K562 (cell line): ENCODE data around the gene URB2. TPM values are rescaled to one million over a fixed set of nuclear protein-coding genes. Genes with fewer than 3 reads are reported as not detected.
A peak's percentile ranks its signal among the peaks of the same experiment; 100 is the strongest.

Source experiments
- ATAC-seq: fragments of 200-7000 bp; cut with Tn5 transposase; 3 replicates; pipeline ENCODE4 v1.9.1; 2020; ENCODE audit warnings: moderate library complexity
- BruUV-seq: library from RNA; stranded (reverse); fragments of 400-500 nt; replicated peaks from 2 replicates; lab custom pipeline; 2021; lab: Mats Ljungman, UMichigan
- CTCF ChIA-PET: fragments of 300-600 bp; formaldehyde crosslinking; extraction: SDS; loops from one replicate; lab custom pipeline; 2021; ENCODE audit warnings: low intra/inter-chr PET ratio; lab: Yijun Ruan, JAX
- POLR2A ChIA-PET: fragments of 300-600, 350-650 bp; sonication (Branson Sonifier 250); formaldehyde crosslinking; extraction: SDS; loops from one replicate; lab custom pipeline; 2021; ENCODE audit warnings: antibody characterized with exemption, inconsistent platforms; lab: Yijun Ruan, JAX
- DNase-seq, 4 experiments: peaks; one replicate each; pipeline versions ENCODE4 v3.0.0 to v3.0.0-alpha.2; 2011 to 2018; ENCODE audit warnings: low spot score in 3 of 4, mixed read lengths in 3 of 4; ENCODE audit errors: extremely low read depth in 1 of 4
- FAIRE-seq: peaks from 2 replicates; lab custom pipeline; 2011; peaks lifted over from hg19 to GRCh38; lab: Jason Lieb, UNC
- H2AFZ ChIP-seq: 2 replicates; pipeline ENCODE4 v1.6.0; 2011; ENCODE audit warnings: low read depth, low read length, control low read depth, inconsistent platforms
- H3K27ac ChIP-seq: fragments of 200-600 bp; 3 replicates; pipeline ENCODE4 v1.8.0; 2011; ENCODE audit warnings: low read depth, mild to moderate bottlenecking, control low read depth, inconsistent platforms, low read length, moderate library complexity, mixed read lengths; ENCODE audit errors: extremely low read depth
- H3K27me3 ChIP-seq, 2 experiments: fragments of 300-600 bp in 1 of 2; 2 replicates in 1 of 2; 3 replicates in 1 of 2; pipeline versions ENCODE4 v1.6.0 to v1.8.0; 2011; ENCODE audit warnings: inconsistent platforms in 2 of 2, low read length in 2 of 2, mild to moderate bottlenecking in 1 of 2, mixed read lengths in 1 of 2, moderate library complexity in 1 of 2; ENCODE audit not compliant: control insufficient read depth in 2 of 2, insufficient read depth in 2 of 2
- H3K36me3 ChIP-seq: fragments of 300-600 bp; 3 replicates; pipeline ENCODE4 v1.8.0; 2011; ENCODE audit warnings: mild to moderate bottlenecking, low read length, inconsistent platforms; ENCODE audit not compliant: control insufficient read depth, insufficient read depth
- H3K4me1 ChIP-seq, 2 experiments: fragments of 200-600 bp in 1 of 2; replicated peaks in 1 of 2; 2 replicates in 1 of 2; 3 replicates in 1 of 2; pipeline versions ENCODE4 v1.5.1 to v1.8.0; 2011; ENCODE audit warnings: inconsistent platforms in 2 of 2, low read length in 2 of 2, mild to moderate bottlenecking in 1 of 2, mixed read lengths in 1 of 2, moderate library complexity in 1 of 2; ENCODE audit not compliant: control insufficient read depth in 2 of 2, insufficient read depth in 2 of 2
- H3K4me2 ChIP-seq: 2 replicates; pipeline ENCODE4 v1.6.1; 2011; ENCODE audit warnings: low read length, control low read depth, inconsistent platforms, mixed read lengths; ENCODE audit not compliant: insufficient read depth
- H3K4me3 ChIP-seq: fragments of 200-600 bp; sonication (generic), shearing (Covaris generic); 2 replicates; pipeline ENCODE4 v1.5.1; 2016; ENCODE audit warnings: control low read depth, inconsistent platforms
- H3K79me2 ChIP-seq: fragments of 200-600 bp; 3 replicates; pipeline ENCODE4 v1.8.0; 2011; ENCODE audit warnings: low read length, inconsistent platforms; ENCODE audit not compliant: control insufficient read depth, insufficient read depth
- H3K9ac ChIP-seq, 2 experiments: 2 replicates each; pipeline versions ENCODE4 v1.6.0 to v1.6.1; 2011; ENCODE audit warnings: low read depth in 2 of 2, low read length in 2 of 2, control low read depth in 1 of 2, inconsistent platforms in 1 of 2, mild to moderate bottlenecking in 1 of 2, mixed read lengths in 1 of 2; ENCODE audit not compliant: insufficient read depth in 1 of 2
- H3K9me1 ChIP-seq: one replicate; pipeline ENCODE4 v1.6.0; 2011; ENCODE audit warnings: inconsistent platforms, mild to moderate bottlenecking, low read length, moderate library complexity; ENCODE audit not compliant: control insufficient read depth, insufficient read depth
- H3K9me3 ChIP-seq: replicated peaks from 2 replicates; pipeline ENCODE4 v1.5.1; 2011; ENCODE audit warnings: low read depth, low read length, inconsistent platforms; ENCODE audit not compliant: control insufficient read depth, insufficient read depth
- H4K20me1 ChIP-seq: replicated peaks from 2 replicates; pipeline ENCODE4 v1.6.1; 2011; ENCODE audit warnings: low read length, inconsistent platforms, mixed read lengths; ENCODE audit not compliant: control insufficient read depth, insufficient read depth
- AFF1 ChIP-seq, 2 experiments: fragments of 450-650 bp; IDR thresholded peaks; 2 replicates each; pipeline ENCODE4 v1.6.1; 2018; ENCODE audit warnings: mild to moderate bottlenecking in 2 of 2, low read depth in 1 of 2; ENCODE audit not compliant: partially characterized antibody in 2 of 2
- FOXJ3 ChIP-seq: sonication (generic); formaldehyde crosslinking; IDR thresholded peaks from 2 replicates; pipeline ENCODE4 v1.4.0; 2020; ENCODE audit warnings: mild to moderate bottlenecking, missing genetic modification reagents
- IRF2 ChIP-seq: sonication (generic); formaldehyde crosslinking; IDR thresholded peaks from 2 replicates; pipeline ENCODE4 v1.8.1; 2022; ENCODE audit warnings: mild to moderate bottlenecking, missing genetic modification reagents
- NFE2L1 ChIP-seq: fragments of 450-650 bp; IDR thresholded peaks from 2 replicates; pipeline ENCODE4 v1.6.1; 2016; ENCODE audit warnings: missing genetic modification characterization, low read depth, mild to moderate bottlenecking, missing compliant biosample characterization, moderate library complexity, borderline replicate concordance
- ZNF354B ChIP-seq: fragments of 250-450 bp; sonication (Bioruptor Pico); IDR thresholded peaks from 2 replicates; pipeline ENCODE4 v1.4.0; 2020
- WGBS: fragments of 100-300 bp; shearing (Covaris generic); methylation state at CpG from one replicate; pipeline ENCODE4 v1.1.6; 2016; ENCODE audit warnings: low coverage, mixed read lengths; ENCODE audit not compliant: insufficient coverage; ENCODE audit errors: missing lambda C conversion rate; 5-methylcytosine and 5-hydroxymethylcytosine counted together
- in situ Hi-C: fragments of 300-500 bp; cut with MboI; formaldehyde crosslinking; loops from 4 replicates; pipeline ENCODE4 v1.15.0; 2018; ENCODE audit warnings: inconsistent platforms, mixed read lengths
- intact Hi-C: fragments of 100-400 bp; cut with micrococcal nuclease; formaldehyde crosslinking; loops from 2 replicates; pipeline ENCODE4 v1.14.2; 2022
- polyA plus RNA-seq, 8 experiments: library from polyadenylated mRNA; depleted of rRNA in 4 of 8; stranded (reverse) in 5 of 8; unstranded in 3 of 8; fragments of >200 nt; fragmentation: Nextera tagmentation in 2 of 8; fragmentation: Illumina TruSeq in 1 of 8; extraction: Ambion mirVana in 2 of 8; extraction: Trizol in 1 of 8; gene quantifications; 2 replicates each; pipeline versions ENCODE4 v1.2.1 to v1.2.3, GENCODE V29; 2011 to 2014; ENCODE audit warnings: inconsistent platforms in 1 of 8, missing spikeins in 1 of 8
- total RNA-seq, 7 experiments: library from RNA; depleted of rRNA in 6 of 7; stranded (reverse); fragments of >200 nt in 6 of 7; fragmentation: Illumina TruSeq in 2 of 7; extraction: Trizol in 2 of 7; gene quantifications; 2 replicates each; pipeline versions ENCODE4 v1.2.1 to v1.2.3, GENCODE V29; 2011 to 2021; ENCODE audit warnings: low replicate concordance in 1 of 7

Gene URB2
- total and polyA plus RNA-seq, 9 of the 15 experiments (the other 6 are each of a cell fraction or from before 2014, with no cell fraction given), result 2.8 to 28.3 (median 19.0) TPM

DNA sequence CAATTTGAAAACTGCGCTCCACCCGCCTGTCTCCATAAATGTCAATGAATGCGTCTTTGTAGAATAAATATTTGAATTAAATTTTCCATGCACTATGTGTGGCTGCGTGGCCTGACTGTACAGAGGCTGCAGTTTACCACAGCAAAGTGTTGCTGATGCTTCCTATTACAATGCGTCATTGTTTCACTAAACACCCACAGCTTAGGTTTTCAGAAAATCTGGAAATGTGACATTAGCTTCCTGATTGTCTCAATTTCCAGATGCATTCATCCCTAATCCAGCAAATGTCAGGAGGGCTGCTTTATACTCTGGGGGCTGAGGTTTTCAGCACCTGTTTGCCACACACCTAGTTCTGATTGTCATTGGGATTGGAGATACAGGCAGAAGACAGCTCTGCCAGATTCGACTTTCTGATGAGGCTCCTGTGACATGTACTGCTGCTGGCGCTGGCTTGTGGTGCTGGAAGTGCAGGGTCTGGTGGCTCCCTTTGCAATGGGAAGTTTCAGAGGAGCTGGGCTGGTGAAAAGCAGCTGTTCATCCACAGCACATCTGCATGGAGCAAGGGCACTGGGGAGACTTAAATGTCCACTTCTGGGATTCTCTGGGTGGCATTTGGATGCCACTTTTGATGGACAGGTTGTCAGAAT lies 40.0 kb downstream of the URB2 start:
- no peak overlapping the region for H3K9ac ChIP-seq
- no peak for FAIRE-seq
- H3K4me3 ChIP-seq, result no peak overlapping the region
- H3K36me3 ChIP-seq, result peaks cover 16% of the 10 kb centered on the region
- CTCF ChIA-PET, result no interaction called here
- H2AFZ ChIP-seq, result no peak overlapping the region
- peaks cover 11% of the 10 kb centered on the region; the same call in 1 of the 2 replicates for H4K20me1 ChIP-seq
- H3K9me3 ChIP-seq, result no peaks in the 10 kb centered on the region
- no peak for TF ChIP-seq FOXJ3 (CRISPR knock-in tag)
- TF ChIP-seq NFE2L1 (tag), result no peak
- TF ChIP-seq AFF1 (IDR thresholded peaks at IDR 0.05; ENCODE audit: low read depth in 1 of 2, partially characterized antibody in 2 of 2), result no peak
- TF ChIP-seq ZNF354B (CRISPR knock-in tag), result no peak
- TF ChIP-seq IRF2 (CRISPR knock-in tag), result no peak
- no peaks in the 10 kb centered on the region for H3K4me1 ChIP-seq
- no peak for ATAC-seq
- POLR2A ChIA-PET, result interaction anchor here (1.9 kb wide), 1 partner anchor 9 kb away, joined by 8 read pairs; no protein-coding TSS in a partner anchor
- H3K27ac ChIP-seq, result no peak overlapping the region
- WGBS, result 83% methylated on average over 7 of the region's 7 CpGs
- H3K27me3 ChIP-seq, result no peaks in the 10 kb centered on the region
- in situ Hi-C loops, result no loop called here
- peak in 1 of 4 experiments; percentile 6 for DNase-seq
- no peaks in the 10 kb centered on the region for H3K79me2 ChIP-seq
- intact Hi-C loops, result no loop called here
- no peak overlapping the region for H3K4me2 ChIP-seq
- H3K9me1 ChIP-seq, result no peaks in the 10 kb centered on the region
- BruUV-seq, result no TSS peak
